Keratinocyte (primary cell): ENCODE data around the gene CAMKMT. TPM values are rescaled to one million over a fixed set of nuclear protein-coding genes. Genes with fewer than 3 reads are reported as not detected.

Experiments
- DNase-seq: peaks from one replicate; pipeline ENCODE4 v3.0.0-alpha.2; 2011; ENCODE audit warnings: low read depth, missing footprints, low spot score
- FAIRE-seq: peaks from 2 replicates; lab custom pipeline; 2011; peaks lifted over from hg19 to GRCh38; lab: Jason Lieb, UNC
- H2AFZ ChIP-seq: 2 replicates; pipeline ENCODE4 v1.6.0; 2012; ENCODE audit warnings: low read length, control low read depth, inconsistent platforms; ENCODE audit not compliant: control insufficient read depth
- H3K27ac ChIP-seq: 2 replicates; pipeline ENCODE4 v1.5.1; 2011; ENCODE audit warnings: low read length; ENCODE audit not compliant: control insufficient read depth, insufficient read depth
- H3K27me3 ChIP-seq: 3 replicates; pipeline ENCODE4 v1.6.0; 2011; ENCODE audit warnings: low read length; ENCODE audit not compliant: control insufficient read depth, insufficient read depth; ENCODE audit errors: extremely low read depth
- H3K36me3 ChIP-seq, 2 experiments: 2 replicates in 1 of 2; 3 replicates in 1 of 2; pipeline ENCODE4 v1.5.1; 2011; ENCODE audit warnings: low read length in 2 of 2, mild to moderate bottlenecking in 1 of 2; ENCODE audit not compliant: control insufficient read depth in 2 of 2, insufficient read depth in 2 of 2; ENCODE audit errors: extremely low read depth in 1 of 2
- H3K4me1 ChIP-seq: 3 replicates; pipeline ENCODE4 v1.5.1; 2011; ENCODE audit warnings: low read length; ENCODE audit not compliant: control insufficient read depth, insufficient read depth; ENCODE audit errors: extremely low read depth
- H3K4me2 ChIP-seq: 3 replicates; pipeline ENCODE4 v1.6.0; 2011; ENCODE audit warnings: low read depth, low read length; ENCODE audit not compliant: control insufficient read depth, insufficient read depth; ENCODE audit errors: extremely low read depth
- H3K4me3 ChIP-seq, 3 experiments: fragments of 200-600 bp in 1 of 3; sonication (generic) in 1 of 3; 2 replicates in 2 of 3; 3 replicates in 1 of 3; pipeline ENCODE4 v1.5.1; 2011 to 2016; ENCODE audit warnings: low read length in 3 of 3, mild to moderate bottlenecking in 3 of 3, control low read depth in 2 of 3, inconsistent platforms in 1 of 3, low read depth in 1 of 3, mixed read lengths in 1 of 3, mixed run types in 1 of 3, moderate library complexity in 1 of 3; ENCODE audit not compliant: control insufficient read depth in 2 of 3, insufficient read depth in 2 of 3; ENCODE audit errors: extremely low read depth in 1 of 3
- H3K79me2 ChIP-seq: 2 replicates; pipeline ENCODE4 v1.6.0; 2012; ENCODE audit warnings: low read length; ENCODE audit not compliant: control insufficient read depth, insufficient read depth
- H3K9ac ChIP-seq: 3 replicates; pipeline ENCODE4 v1.6.0; 2011; ENCODE audit warnings: low read length; ENCODE audit not compliant: control insufficient read depth, insufficient read depth; ENCODE audit errors: extremely low read depth
- H3K9me1 ChIP-seq: 3 replicates; pipeline ENCODE4 v1.6.0; 2011; ENCODE audit warnings: low read length; ENCODE audit not compliant: control insufficient read depth, insufficient read depth; ENCODE audit errors: extremely low read depth
- H3K9me3 ChIP-seq: 2 replicates; pipeline ENCODE4 v1.5.1; 2012; ENCODE audit warnings: low read depth, low read length; ENCODE audit not compliant: control insufficient read depth
- H4K20me1 ChIP-seq: 3 replicates; pipeline ENCODE4 v1.6.0; 2011; ENCODE audit warnings: low read length; ENCODE audit not compliant: control insufficient read depth, insufficient read depth; ENCODE audit errors: extremely low read depth
- EZH2 ChIP-seq: IDR thresholded peaks from one replicate; pipeline ENCODE4 v1.6.1; 2012; ENCODE audit warnings: inconsistent platforms, mild to moderate bottlenecking, low read length, moderate library complexity
- dilution Hi-C: fragments of 300-500 bp; cut with MboI; formaldehyde crosslinking; loops from one replicate; pipeline ENCODE4 v1.7.0; 2020; ENCODE audit warnings: low sequenced_read_pairs; ENCODE audit not compliant: extremely low pct_ligation_motif_present
- polyA plus RNA-seq, 5 experiments: library from polyadenylated mRNA; depleted of rRNA in 3 of 5; stranded (reverse) in 3 of 5; stranded (forward) in 1 of 5; unstranded in 1 of 5; fragments of >200 nt; gene quantifications; 1 replicate in 1 of 5; 2 replicates in 3 of 5; 3 replicates in 1 of 5; pipeline versions ENCODE4 v1.2.1 to v1.2.3, GENCODE V29; 2011 to 2012; ENCODE audit warnings: missing spikeins in 2 of 5, low read depth in 1 of 5, low replicate concordance in 1 of 5
- TF ChIP-seq, protein P1 (sequence below), 3 experiments: IDR thresholded peaks in 1 of 3; conservative IDR thresholded peaks in 1 of 3; optimal IDR thresholded peaks in 1 of 3; 2 replicates in 2 of 3; 3 replicates in 1 of 3; pipeline versions ENCODE3 to v1.5.1; 2011; ENCODE audit warnings: low read length in 3 of 3, mild to moderate bottlenecking in 3 of 3, moderate library complexity in 2 of 3, control low read depth in 1 of 3, inconsistent platforms in 1 of 3; ENCODE audit not compliant: insufficient read depth in 2 of 3; ENCODE audit errors: extremely low read depth in 1 of 3

CAMKMT gene
- polyA plus RNA-seq, 1 donor (not counting 4 experiments of a cell fraction or from before 2014, with no cell fraction given): 9.9 TPM

DNA sequence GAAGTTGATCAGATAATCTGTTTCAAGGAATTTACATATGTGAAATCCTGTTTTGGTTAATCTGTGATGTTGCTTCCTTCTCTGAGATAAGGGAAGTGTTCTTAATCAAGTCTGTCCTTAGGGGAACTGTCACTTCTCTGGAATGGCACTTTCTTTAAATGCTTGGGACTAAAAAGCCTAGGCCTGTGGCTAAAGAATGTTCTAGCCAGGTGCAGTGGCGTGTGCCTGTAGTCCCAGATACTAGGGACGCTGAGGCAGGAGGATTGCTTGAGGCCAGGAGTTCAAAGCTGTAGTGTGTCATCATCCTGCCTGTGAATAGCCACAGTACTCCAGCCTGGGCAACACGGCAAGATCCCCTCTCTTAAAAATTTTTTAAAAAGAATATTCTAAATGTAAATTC is 362.2 kb downstream of the CAMKMT start:
- H3K9me3 ChIP-seq: no peaks in the 10 kb centered on the region
- no peak overlapping the region for H3K4me2 ChIP-seq
- H3K79me2 ChIP-seq: no peaks in the 10 kb centered on the region
- no peak overlapping the region for H2AFZ ChIP-seq
- FAIRE-seq (no peak), DNase-seq (no peak)
- H3K27me3 ChIP-seq: no peaks in the 10 kb centered on the region
- H3K4me3 ChIP-seq: no peak overlapping the region
- H3K36me3 ChIP-seq: no peaks in the 10 kb centered on the region
- H3K27ac ChIP-seq: no peak overlapping the region
- H4K20me1 ChIP-seq: no peaks in the 10 kb centered on the region
- no peak overlapping the region for H3K9ac ChIP-seq
- H3K9me1 ChIP-seq: no peaks in the 10 kb centered on the region
- TF ChIP-seq, protein P1, sequence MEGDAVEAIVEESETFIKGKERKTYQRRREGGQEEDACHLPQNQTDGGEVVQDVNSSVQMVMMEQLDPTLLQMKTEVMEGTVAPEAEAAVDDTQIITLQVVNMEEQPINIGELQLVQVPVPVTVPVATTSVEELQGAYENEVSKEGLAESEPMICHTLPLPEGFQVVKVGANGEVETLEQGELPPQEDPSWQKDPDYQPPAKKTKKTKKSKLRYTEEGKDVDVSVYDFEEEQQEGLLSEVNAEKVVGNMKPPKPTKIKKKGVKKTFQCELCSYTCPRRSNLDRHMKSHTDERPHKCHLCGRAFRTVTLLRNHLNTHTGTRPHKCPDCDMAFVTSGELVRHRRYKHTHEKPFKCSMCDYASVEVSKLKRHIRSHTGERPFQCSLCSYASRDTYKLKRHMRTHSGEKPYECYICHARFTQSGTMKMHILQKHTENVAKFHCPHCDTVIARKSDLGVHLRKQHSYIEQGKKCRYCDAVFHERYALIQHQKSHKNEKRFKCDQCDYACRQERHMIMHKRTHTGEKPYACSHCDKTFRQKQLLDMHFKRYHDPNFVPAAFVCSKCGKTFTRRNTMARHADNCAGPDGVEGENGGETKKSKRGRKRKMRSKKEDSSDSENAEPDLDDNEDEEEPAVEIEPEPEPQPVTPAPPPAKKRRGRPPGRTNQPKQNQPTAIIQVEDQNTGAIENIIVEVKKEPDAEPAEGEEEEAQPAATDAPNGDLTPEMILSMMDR (optimal IDR thresholded peaks at IDR 0.05 in 1 of 3, IDR thresholded peaks at IDR 0.05 in 1 of 3, conservative IDR thresholded peaks at IDR 0.05 in 1 of 3; ENCODE audit: extremely low read depth in 1 of 3, insufficient read depth in 2 of 3, low read length in 3 of 3): no peak
- TF ChIP-seq EZH2: no peak
- dilution Hi-C loops: no loop called here
- H3K4me1 ChIP-seq: no peaks in the 10 kb centered on the region

DNA sequence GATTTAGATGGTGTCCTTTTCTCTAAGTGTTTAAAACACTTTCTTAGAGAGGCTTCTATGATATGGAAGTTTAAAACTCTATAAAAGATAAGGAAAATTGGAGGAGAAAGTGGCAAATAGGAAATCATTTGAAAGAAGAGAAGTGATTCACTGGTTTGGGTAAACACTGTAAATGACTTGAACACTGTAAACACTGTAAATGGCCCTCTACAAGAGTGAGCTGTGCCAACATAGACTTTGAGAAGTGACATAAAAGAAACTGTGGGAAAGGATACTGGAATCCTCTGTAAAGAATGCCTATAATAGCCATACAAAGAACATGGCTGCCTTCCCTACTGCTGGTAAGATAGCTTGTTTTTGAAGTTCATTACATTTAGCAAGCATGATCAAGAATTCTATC is 368.8 kb downstream of the CAMKMT start:
- no peak for DNase-seq
- Histone ChIP-seq H3K4me3 (no peak overlapping the region), H3K27ac (no peak overlapping the region), H3K9ac (no peak overlapping the region), H3K79me2 (no peaks in the 10 kb centered on the region), H3K4me1 (no peaks in the 10 kb centered on the region), H3K9me3 (no peaks in the 10 kb centered on the region), H4K20me1 (no peaks in the 10 kb centered on the region), H3K36me3 (no peaks in the 10 kb centered on the region), H2AFZ (no peak overlapping the region), H3K9me1 (no peaks in the 10 kb centered on the region), H3K4me2 (no peak overlapping the region), H3K27me3 (no peaks in the 10 kb centered on the region)
- dilution Hi-C loops: no loop called here
- no peak for TF ChIP-seq EZH2
- TF ChIP-seq, protein P1 (optimal IDR thresholded peaks at IDR 0.05 in 1 of 3, IDR thresholded peaks at IDR 0.05 in 1 of 3, conservative IDR thresholded peaks at IDR 0.05 in 1 of 3; ENCODE audit: extremely low read depth in 1 of 3, insufficient read depth in 2 of 3, low read length in 3 of 3): no peak
- no peak for FAIRE-seq
